ENCODE results near the gene SREBF1. TPM values are rescaled to one million over a fixed set of nuclear protein-coding genes. Genes with fewer than 3 reads are reported as not detected.

The SREBF1 gene
- total RNA-seq, 1 donor from 2014 or later, result 132 TPM

GRCh38 chr17:17800504-17801021 is 36.2 kb downstream of the SREBF1 start:
- peaks cover 3% of the 10 kb centered on the region for H3K27me3 Mint-ChIP-seq (ENCODE audit: low read depth)
- no peak overlapping the region for H3K27ac Mint-ChIP-seq (ENCODE audit: unreplicated experiment)
- no peaks in the 10 kb centered on the region for H3K9me3 Mint-ChIP-seq
- H3K4me1 Mint-ChIP-seq, result peaks cover 12% of the 10 kb centered on the region
- H3K36me3 Mint-ChIP-seq (ENCODE audit: low read depth), result no peaks in the 10 kb centered on the region
- no peak overlapping the region for H3K4me3 Mint-ChIP-seq
- TF ChIP-seq CTCF (conservative IDR thresholded peaks at IDR 0.05), result no peak
- no peak for DNase-seq (ENCODE audit: low read depth, low spot score)

DNA sequence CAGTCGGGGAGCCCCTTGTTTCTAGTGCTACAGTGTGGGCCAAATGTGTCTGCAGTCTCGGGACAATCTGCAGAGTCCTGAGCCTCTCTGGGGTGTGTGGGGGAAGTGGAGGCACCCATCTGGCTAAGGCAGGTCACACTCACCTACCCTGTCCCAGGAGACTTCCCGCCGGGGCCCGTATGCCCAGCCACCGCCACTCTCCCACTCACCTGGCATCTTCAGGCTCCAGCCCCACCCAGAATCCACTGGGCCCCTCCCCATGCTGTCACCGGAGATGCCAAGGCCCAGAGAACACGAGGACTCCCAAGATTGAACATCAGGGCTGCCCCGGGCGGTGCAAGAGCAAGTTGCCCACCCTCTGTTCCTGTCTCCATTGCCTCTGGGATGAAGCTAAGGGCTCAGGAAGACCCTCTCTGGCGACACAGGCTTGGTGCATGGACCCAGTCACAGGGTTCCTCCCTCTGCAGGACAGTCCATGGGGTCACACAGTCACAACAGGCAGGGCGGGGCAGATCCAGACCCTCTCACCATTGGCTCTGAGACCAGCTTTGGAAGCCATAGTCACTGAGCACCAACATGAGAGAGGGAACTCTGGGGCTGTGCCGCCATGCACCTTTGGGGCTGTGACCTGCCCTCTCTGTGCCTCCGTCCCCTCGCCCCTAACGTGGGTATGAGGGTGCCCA is 38.1 kb downstream of the SREBF1 start:
- no peak overlapping the region for H3K27ac Mint-ChIP-seq (ENCODE audit: unreplicated experiment)
- H3K4me1 Mint-ChIP-seq, result peaks cover 12% of the 10 kb centered on the region
- no peak for DNase-seq (ENCODE audit: low read depth, low spot score)

DNA sequence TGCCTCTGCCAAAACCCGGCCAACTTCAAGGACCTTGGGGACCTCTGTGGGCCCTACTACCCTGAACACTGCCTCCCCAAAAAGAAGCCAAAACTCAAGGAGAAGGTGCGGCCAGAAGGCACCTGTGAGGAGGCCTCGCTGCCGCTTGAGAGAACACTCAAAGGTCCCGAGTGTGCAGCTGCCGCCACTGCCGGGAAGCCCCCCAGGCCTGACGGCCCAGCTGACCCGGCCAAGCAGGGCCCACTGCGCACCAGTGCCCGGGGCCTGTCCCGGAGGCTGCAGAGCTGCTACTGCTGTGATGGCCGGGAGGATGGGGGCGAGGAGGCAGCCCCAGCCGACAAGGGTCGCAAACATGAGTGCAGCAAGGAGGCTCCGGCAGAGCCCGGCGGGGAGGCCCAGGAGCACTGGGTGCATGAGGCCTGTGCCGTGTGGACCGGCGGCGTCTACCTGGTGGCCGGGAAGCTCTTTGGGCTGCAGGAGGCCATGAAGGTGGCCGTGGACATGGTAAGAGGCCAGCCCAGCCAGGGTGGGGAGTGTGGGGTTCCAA is 38.7 kb downstream of the SREBF1 start:
- H3K4me3 Mint-ChIP-seq, result no peak overlapping the region

More for the DNA sequence above, 38.1 kb downstream of the SREBF1 start:
- no peaks in the 10 kb centered on the region for H3K27me3 Mint-ChIP-seq (ENCODE audit: low read depth)
- H3K4me3 Mint-ChIP-seq, result no peak overlapping the region
- no peak for TF ChIP-seq CTCF (conservative IDR thresholded peaks at IDR 0.05)
- H3K9me3 Mint-ChIP-seq, result no peaks in the 10 kb centered on the region
- H3K36me3 Mint-ChIP-seq (ENCODE audit: low read depth), result no peaks in the 10 kb centered on the region

GRCh38 chr17:17797119-17797809 is 39.5 kb downstream of the SREBF1 start:
- Mint-ChIP-seq H3K27me3 (ENCODE audit: low read depth) (no peaks in the 10 kb centered on the region), H3K36me3 (ENCODE audit: low read depth) (no peaks in the 10 kb centered on the region), H3K4me3 (no peak overlapping the region), H3K27ac (ENCODE audit: unreplicated experiment) (no peak overlapping the region), H3K4me1 (peaks cover 20% of the 10 kb centered on the region), H3K9me3 (no peaks in the 10 kb centered on the region)
- no peak for DNase-seq (ENCODE audit: low read depth, low spot score)
- no peak for TF ChIP-seq CTCF (conservative IDR thresholded peaks at IDR 0.05)

More for the DNA sequence above, 38.7 kb downstream of the SREBF1 start:
- DNase-seq (ENCODE audit: low read depth, low spot score), result no peak
- Mint-ChIP-seq H3K36me3 (ENCODE audit: low read depth) (no peaks in the 10 kb centered on the region), H3K4me1 (peaks cover 12% of the 10 kb centered on the region), H3K9me3 (no peaks in the 10 kb centered on the region), H3K27ac (ENCODE audit: unreplicated experiment) (no peak overlapping the region), H3K27me3 (ENCODE audit: low read depth) (no peaks in the 10 kb centered on the region)
- no peak for TF ChIP-seq CTCF (conservative IDR thresholded peaks at IDR 0.05)

DNA sequence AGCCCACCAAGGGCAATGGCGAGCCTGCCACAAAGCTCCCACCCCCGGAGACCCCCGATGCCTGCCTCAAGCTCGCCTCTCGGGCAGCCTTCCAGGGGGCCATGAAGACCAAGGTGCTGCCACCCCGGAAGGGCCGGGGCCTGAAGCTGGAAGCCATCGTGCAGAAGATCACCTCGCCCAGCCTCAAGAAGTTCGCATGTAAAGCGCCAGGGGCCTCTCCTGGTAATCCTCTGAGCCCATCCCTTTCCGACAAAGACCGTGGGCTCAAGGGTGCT is 40.1 kb downstream of the SREBF1 start:
- Mint-ChIP-seq H3K4me1 (peaks cover 25% of the 10 kb centered on the region), H3K27ac (ENCODE audit: unreplicated experiment) (no peak overlapping the region), H3K9me3 (no peaks in the 10 kb centered on the region), H3K27me3 (ENCODE audit: low read depth) (no peaks in the 10 kb centered on the region), H3K36me3 (ENCODE audit: low read depth) (no peaks in the 10 kb centered on the region), H3K4me3 (no peak overlapping the region)
- DNase-seq (ENCODE audit: low read depth, low spot score), result no peak
- no peak for TF ChIP-seq CTCF (conservative IDR thresholded peaks at IDR 0.05)
